ENCODE measurements around the gene ARHGEF2. TPM values are rescaled to one million over a fixed set of nuclear protein-coding genes. Genes with fewer than 3 reads are reported as not detected.

ARHGEF2 gene
- total RNA-seq, 1 donor from 2014 or later: 80.6 TPM

DNA sequence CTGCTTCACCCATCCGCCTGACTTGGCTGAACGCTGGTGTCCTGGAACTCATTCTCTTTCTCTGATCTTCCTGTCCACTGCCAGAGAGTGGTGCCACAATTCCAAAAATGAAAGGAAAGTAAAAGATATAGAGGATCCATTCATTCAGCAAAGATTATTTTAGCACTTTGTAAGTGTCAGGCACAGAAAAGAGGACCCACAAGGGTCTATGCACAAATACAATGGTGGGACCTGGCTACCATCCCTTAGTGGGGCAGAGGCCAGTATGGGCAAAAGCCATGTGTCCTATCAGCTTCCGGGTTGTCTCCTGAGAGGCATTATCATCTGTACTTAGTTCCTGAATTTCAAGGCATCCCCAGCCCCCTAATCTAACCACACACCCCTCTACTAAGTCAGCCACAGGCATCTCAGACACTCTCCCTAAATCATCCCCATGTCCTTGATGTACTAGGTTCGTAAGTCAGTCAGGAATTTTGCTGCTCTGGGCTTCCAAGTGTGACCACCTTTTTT, 23.4 kb upstream of the ARHGEF2 start:
- Mint-ChIP-seq H3K4me1 (ENCODE audit: unreplicated experiment) (peaks cover 10% of the 10 kb centered on the region), H3K4me3 (no peak overlapping the region), H3K27ac (no peak overlapping the region), H3K27me3 (no peaks in the 10 kb centered on the region), H3K36me3 (peaks cover 1% of the 10 kb centered on the region), H3K9me3 (no peaks in the 10 kb centered on the region)
- TF ChIP-seq, protein P1, sequence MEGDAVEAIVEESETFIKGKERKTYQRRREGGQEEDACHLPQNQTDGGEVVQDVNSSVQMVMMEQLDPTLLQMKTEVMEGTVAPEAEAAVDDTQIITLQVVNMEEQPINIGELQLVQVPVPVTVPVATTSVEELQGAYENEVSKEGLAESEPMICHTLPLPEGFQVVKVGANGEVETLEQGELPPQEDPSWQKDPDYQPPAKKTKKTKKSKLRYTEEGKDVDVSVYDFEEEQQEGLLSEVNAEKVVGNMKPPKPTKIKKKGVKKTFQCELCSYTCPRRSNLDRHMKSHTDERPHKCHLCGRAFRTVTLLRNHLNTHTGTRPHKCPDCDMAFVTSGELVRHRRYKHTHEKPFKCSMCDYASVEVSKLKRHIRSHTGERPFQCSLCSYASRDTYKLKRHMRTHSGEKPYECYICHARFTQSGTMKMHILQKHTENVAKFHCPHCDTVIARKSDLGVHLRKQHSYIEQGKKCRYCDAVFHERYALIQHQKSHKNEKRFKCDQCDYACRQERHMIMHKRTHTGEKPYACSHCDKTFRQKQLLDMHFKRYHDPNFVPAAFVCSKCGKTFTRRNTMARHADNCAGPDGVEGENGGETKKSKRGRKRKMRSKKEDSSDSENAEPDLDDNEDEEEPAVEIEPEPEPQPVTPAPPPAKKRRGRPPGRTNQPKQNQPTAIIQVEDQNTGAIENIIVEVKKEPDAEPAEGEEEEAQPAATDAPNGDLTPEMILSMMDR (conservative IDR thresholded peaks at IDR 0.05): no peak
- no peak for DNase-seq (ENCODE audit: extremely low spot score, unreplicated experiment)

DNA sequence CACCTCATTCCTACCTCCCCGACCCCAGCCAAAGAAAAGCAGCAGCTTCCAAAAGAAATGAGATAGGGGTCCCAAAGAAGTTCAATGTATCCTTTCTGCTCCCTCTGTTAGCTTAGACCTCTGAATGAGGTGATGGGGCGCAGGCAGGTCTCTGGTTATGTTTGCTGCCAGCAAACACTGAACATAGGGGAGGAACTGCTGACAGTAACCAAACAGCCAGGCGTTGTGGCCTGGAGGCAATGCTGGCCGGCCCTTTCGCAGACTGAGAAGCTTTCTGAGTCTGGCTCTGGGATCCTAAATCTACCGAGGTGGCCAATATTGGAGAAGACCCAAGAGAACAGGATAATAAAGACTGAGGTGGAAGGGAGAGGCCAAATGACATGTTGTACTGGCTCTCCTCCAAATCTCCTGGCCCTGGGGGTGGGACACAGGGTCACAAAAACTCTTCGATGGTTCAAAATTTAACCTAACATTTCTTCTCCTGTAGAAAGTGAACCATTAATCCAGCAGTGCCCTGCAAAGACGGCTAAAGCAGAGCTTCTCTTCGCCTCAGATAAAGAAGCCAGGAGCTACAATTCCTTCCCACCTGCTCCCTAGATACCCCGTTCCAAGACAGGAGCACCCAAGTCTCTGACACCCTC, 22.8 kb upstream of the ARHGEF2 start:
- no peaks in the 10 kb centered on the region for H3K36me3 Mint-ChIP-seq
- peaks cover 11% of the 10 kb centered on the region for H3K4me1 Mint-ChIP-seq (ENCODE audit: unreplicated experiment)
- no peak for DNase-seq (ENCODE audit: extremely low spot score, unreplicated experiment)
- H3K9me3 Mint-ChIP-seq: no peaks in the 10 kb centered on the region
- no peak overlapping the region for H3K4me3 Mint-ChIP-seq
- H3K27me3 Mint-ChIP-seq: no peaks in the 10 kb centered on the region
- TF ChIP-seq, protein P1 (conservative IDR thresholded peaks at IDR 0.05): no peak
- H3K27ac Mint-ChIP-seq: peak overlapping the region; percentile 15

DNA sequence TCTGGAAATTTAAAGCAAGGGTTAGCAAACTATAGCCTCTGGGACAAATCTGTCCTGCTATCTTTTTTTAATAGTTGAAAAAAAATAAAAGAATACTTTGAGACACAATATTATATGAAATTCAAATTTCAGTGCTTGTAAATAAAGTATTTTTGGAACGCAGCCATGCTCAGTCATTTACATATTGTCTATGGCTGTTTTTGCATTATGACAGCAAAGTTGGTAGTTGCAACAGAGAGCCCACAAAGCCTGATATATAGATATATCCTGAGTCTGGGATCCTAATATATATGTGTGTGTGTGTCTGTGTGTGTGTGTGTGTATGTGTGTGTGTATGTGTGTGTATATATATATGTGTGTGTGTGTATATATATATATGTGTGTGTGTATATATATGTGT, 21.6 kb upstream of the ARHGEF2 start:
- H3K27ac Mint-ChIP-seq: no peak overlapping the region
- TF ChIP-seq, protein P1 (conservative IDR thresholded peaks at IDR 0.05): no peak

DNA sequence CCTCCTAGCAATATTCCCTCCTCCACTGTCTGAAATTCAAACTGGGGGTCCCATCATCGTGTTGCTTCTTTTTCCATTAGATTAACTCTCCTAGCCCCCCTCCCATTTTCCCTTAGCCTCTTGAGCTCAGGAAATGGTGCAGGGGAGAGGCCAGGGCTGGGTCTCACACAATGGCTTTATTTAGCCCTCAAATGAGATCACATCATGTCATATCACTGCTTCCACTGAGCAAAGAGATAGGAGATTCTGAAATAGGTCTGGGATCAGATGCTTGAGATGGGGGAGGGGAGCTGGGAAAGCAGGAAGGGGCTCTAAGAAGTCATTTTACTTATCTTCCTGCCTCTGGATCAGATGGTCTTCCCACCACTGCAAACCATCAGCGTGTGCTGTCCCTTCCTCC, 17.8 kb upstream of the ARHGEF2 start:
- no peak for DNase-seq (ENCODE audit: extremely low spot score, unreplicated experiment)
- Mint-ChIP-seq H3K4me1 (ENCODE audit: unreplicated experiment) (peaks cover 5% of the 10 kb centered on the region), H3K36me3 (no peaks in the 10 kb centered on the region), H3K27ac (no peak overlapping the region), H3K27me3 (no peaks in the 10 kb centered on the region), H3K4me3 (no peak overlapping the region), H3K9me3 (no peaks in the 10 kb centered on the region)
- TF ChIP-seq, protein P1 (conservative IDR thresholded peaks at IDR 0.05): no peak

More for the DNA sequence above, 21.6 kb upstream of the ARHGEF2 start:
- Mint-ChIP-seq H3K4me1 (ENCODE audit: unreplicated experiment) (peaks cover 13% of the 10 kb centered on the region), H3K27me3 (no peaks in the 10 kb centered on the region), H3K36me3 (no peaks in the 10 kb centered on the region), H3K4me3 (no peak overlapping the region), H3K9me3 (no peaks in the 10 kb centered on the region)
- no peak for DNase-seq (ENCODE audit: extremely low spot score, unreplicated experiment)

DNA sequence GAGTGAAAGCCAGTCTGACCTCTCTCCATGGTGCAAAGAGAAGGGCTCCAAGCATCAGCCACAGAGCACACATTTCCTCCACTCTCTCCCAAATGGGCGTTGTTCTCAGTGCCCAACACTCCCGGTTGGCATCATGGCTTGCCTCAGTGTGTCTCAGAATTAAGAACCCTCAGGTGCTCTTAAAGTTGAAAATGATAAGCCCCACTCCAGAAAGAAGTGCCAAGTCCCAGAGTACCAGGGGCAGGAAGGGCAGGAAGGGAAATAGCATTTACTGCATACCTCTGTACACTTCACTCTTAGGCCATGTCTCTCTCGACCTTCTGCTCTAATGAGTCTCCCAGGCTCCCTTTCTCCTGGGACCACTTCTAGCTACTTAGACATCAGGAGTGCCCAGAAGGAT, 15.2 kb upstream of the ARHGEF2 start:
- TF ChIP-seq, protein P1 (conservative IDR thresholded peaks at IDR 0.05): no peak
- no peak overlapping the region for H3K4me3 Mint-ChIP-seq
- no peak overlapping the region for H3K27ac Mint-ChIP-seq
- no peaks in the 10 kb centered on the region for H3K27me3 Mint-ChIP-seq
- peaks cover 5% of the 10 kb centered on the region for H3K4me1 Mint-ChIP-seq (ENCODE audit: unreplicated experiment)
- DNase-seq (ENCODE audit: extremely low spot score, unreplicated experiment): no peak
- H3K9me3 Mint-ChIP-seq: no peaks in the 10 kb centered on the region
- H3K36me3 Mint-ChIP-seq: no peaks in the 10 kb centered on the region
